HAP-1 (cell line): ENCODE results near the gene PLCB1.
A peak's percentile ranks its signal among the peaks of the same experiment; 100 is the strongest.

Experiments used
- DNase-seq, 2 experiments: peaks; one replicate each; pipeline ENCODE4 v3.0.0-alpha.2; 2016 to 2020; ENCODE audit warnings: low spot score in 2 of 2
- H3K27me3 ChIP-seq: fragments of 250-450 bp; sonication (Bioruptor Pico); 2 replicates; pipeline ENCODE4 v1.5.1; 2020; ENCODE audit warnings: low read depth, mild to moderate bottlenecking, moderate library complexity
- H3K36me3 ChIP-seq: fragments of 250-450 bp; sonication (Bioruptor Pico); replicated peaks from 2 replicates; pipeline ENCODE4 v1.5.1; 2020; ENCODE audit warnings: mild to moderate bottlenecking
- H3K4me1 ChIP-seq: fragments of 250-450 bp; sonication (Bioruptor Pico); 2 replicates; pipeline ENCODE4 v1.5.1; 2020; ENCODE audit warnings: mild to moderate bottlenecking
- H3K4me3 ChIP-seq: fragments of 250-450 bp; sonication (Bioruptor Pico); 2 replicates; pipeline ENCODE4 v1.5.1; 2020; ENCODE audit warnings: mild to moderate bottlenecking, moderate library complexity
- H3K9me3 ChIP-seq: fragments of 250-450 bp; sonication (Bioruptor Pico); 2 replicates; pipeline ENCODE4 v1.5.1; 2020; ENCODE audit warnings: mild to moderate bottlenecking, moderate library complexity
- in situ Hi-C: fragments of 300-500 bp; cut with MboI; formaldehyde crosslinking; loops from 3 replicates; pipeline ENCODE4 v1.14.3; 2020; ENCODE audit warnings: low sequenced_read_pairs, inconsistent platforms, mixed read lengths

PLCB1 gene

DNA sequence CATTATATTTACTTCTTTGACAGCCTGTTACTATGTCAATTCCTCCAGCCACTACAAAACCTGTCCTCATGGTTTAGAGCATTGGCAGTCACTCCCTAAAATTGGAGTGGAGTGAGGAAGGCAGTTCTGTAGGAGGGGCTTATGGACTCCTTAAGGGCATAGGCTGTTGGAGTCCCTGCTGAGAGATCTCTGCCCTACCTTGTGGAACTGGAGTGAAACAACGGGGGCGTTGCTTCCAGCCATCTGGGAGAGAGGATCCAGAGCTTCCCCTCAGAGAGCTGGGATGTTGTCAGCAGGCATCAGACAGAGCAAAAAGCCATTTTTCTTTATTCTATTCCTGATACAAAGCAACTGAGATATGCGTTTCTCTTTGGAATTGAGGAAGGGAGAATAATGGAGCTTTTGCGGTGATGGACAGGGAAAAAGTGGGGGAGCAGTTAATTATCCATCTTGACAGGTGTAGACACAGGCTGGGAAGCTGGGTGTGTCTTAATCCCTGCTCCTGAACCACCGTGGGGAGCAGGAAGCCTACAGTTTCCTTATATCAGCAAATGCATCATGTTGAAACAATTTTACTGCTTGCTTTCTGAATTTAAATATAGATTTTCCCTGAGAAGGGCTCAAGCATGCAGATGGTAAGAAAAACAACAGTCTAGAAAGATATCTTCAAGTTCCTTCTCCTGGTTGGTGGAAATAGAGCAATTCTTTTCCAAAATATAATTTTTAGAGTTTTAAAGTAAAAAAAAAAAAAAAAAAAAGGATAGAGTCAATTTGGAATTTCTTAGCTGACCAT is 402.5 kb downstream of the PLCB1 start:
- in situ Hi-C loops: no loop called here
- Histone ChIP-seq H3K36me3 (no peaks in the 10 kb centered on the region), H3K4me3 (no peak overlapping the region), H3K9me3 (no peaks in the 10 kb centered on the region), H3K4me1 (peaks cover 5% of the 10 kb centered on the region), H3K27me3 (no peaks in the 10 kb centered on the region)
- peak in 1 of 2 experiments; percentile 14 for DNase-seq

DNA sequence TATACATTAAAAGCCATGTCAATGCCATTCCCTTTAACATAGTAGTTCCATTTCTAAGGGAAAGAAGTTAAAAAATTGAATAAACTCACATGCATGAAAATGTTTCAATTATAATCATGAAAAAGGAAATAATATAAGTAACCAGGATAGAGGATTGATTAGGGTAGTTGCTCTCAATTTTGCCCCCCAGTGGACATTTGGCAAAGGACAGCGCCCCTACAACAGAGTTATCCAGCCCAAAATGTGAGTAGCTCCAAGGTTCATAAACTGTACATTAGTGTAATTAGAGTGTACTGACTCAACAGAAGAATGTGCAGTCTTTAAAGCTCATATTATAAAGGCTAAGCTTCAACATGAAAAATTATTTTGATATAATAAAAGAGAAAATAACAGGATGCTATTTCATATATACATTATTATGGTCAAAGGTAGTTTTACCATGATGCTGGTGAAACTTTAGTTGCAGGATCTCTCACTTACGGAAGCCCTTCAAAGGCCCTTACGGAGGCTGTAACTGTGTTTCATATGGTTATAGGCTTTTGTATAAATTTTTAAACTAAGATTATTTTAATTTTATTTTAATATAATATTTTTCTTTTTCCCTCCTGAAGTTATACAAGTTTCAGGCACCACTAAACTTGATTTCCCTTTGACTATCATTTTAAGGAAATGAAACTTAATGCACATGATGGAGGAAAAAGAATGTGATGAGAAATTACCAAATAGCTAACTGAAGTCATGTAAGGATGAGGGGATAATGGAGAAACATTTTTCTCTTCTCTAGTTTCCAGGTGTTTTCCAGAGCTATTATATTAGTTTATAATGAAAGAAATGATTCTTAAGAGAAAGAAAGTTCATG is 403.6 kb downstream of the PLCB1 start:
- DNase-seq: peak; percentile 23 to 53

DNA sequence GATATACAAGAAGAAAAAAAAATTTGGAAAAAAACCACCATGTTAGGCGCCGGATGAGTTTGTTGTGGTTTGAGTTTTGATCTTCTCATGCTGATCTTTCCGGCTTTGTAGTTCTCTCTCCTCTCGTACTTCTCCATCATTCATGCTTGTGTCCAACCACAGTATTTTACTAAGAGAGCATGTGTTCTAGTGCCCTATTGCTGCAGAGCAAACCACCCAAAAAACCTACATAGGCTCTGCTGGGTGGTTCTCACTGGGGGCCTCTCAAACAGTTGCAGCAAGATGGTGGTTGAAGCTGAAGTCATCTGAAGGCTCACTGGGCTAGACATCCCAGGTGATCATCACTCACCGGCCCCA is 404.2 kb downstream of the PLCB1 start:
- Histone ChIP-seq H3K36me3 (no peaks in the 10 kb centered on the region), H3K27me3 (no peaks in the 10 kb centered on the region), H3K9me3 (no peaks in the 10 kb centered on the region), H3K4me1 (no peaks in the 10 kb centered on the region), H3K4me3 (no peak overlapping the region)
- in situ Hi-C loops: no loop called here
- DNase-seq: no peak

More for the DNA sequence above, 403.6 kb downstream of the PLCB1 start:
- no peaks in the 10 kb centered on the region for H3K36me3 ChIP-seq
- no peak overlapping the region for H3K4me3 ChIP-seq
- H3K4me1 ChIP-seq: peaks cover 5% of the 10 kb centered on the region
- H3K27me3 ChIP-seq: no peaks in the 10 kb centered on the region
- in situ Hi-C loops: no loop called here
- H3K9me3 ChIP-seq: no peaks in the 10 kb centered on the region

DNA sequence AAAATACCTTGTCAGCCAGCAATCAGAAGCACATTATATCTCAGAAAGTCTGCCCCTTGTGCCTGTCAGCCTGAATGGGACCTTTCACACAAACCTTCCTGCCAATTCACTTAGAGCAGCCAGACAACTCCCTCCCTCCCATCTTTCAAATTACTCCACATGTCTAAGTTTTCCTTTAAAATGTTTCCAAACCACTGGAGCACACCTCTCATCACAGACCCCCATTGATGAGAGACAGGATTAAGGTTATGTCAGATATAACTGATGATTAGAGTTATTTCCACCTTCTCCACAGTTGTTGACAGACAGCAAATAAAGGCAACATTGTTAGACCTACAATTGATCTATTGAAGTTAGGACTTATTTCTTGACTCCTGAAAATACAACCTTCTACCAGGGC is 408.4 kb downstream of the PLCB1 start:
- Histone ChIP-seq H3K27me3 (no peaks in the 10 kb centered on the region), H3K4me3 (no peak overlapping the region), H3K9me3 (no peaks in the 10 kb centered on the region), H3K36me3 (no peaks in the 10 kb centered on the region), H3K4me1 (no peaks in the 10 kb centered on the region; the same call in 1 of the 2 replicates)
- in situ Hi-C loops: no loop called here
- no peak for DNase-seq

DNA sequence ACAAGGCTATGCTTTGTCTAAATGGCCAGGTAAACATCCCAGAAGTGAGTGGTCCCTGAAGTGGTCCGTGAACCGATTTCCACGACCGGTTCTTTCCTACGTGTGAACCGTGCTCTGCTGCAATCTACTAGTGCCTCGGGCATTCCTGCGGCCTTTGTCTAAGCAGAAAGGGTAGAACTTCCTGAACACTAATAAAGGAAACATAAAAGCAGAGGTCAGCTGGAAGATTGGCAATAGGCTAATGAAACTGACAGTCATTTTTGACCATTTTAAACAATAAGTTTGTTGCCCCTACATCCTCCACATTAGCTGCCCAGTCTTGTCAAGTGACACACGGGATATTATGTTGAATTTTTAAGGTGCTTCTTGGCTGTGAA is 410.0 kb downstream of the PLCB1 start:
- Histone ChIP-seq H3K36me3 (no peaks in the 10 kb centered on the region), H3K27me3 (no peaks in the 10 kb centered on the region), H3K4me1 (no peaks in the 10 kb centered on the region; the same call in 1 of the 2 replicates), H3K4me3 (no peak overlapping the region), H3K9me3 (no peaks in the 10 kb centered on the region)
- no peak for DNase-seq
- in situ Hi-C loops: no loop called here

DNA sequence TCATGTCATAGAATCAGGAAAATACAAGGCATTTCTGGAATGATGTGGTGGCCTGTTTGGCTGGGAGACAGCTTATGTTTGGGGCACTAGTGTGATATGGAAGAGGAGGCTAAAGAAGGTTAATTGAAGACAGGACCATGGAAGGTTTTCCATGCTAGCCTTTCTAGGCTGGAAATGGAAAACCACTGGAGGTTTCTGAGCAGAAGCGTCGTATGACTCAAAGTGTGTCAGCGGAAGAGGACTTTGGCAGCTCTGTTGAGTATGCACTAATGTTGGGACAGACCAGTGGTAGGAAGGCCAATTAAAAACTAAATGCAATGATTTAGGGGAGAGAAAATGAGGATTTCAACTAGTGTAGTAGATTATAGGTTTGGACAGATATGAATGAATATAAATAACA is 413.1 kb downstream of the PLCB1 start:
- in situ Hi-C loops: no loop called here
- Histone ChIP-seq H3K9me3 (no peaks in the 10 kb centered on the region; the same call in 1 of the 2 replicates), H3K27me3 (no peaks in the 10 kb centered on the region), H3K4me1 (no peaks in the 10 kb centered on the region; the same call in 1 of the 2 replicates), H3K36me3 (no peaks in the 10 kb centered on the region), H3K4me3 (no peak overlapping the region)
- no peak for DNase-seq

DNA sequence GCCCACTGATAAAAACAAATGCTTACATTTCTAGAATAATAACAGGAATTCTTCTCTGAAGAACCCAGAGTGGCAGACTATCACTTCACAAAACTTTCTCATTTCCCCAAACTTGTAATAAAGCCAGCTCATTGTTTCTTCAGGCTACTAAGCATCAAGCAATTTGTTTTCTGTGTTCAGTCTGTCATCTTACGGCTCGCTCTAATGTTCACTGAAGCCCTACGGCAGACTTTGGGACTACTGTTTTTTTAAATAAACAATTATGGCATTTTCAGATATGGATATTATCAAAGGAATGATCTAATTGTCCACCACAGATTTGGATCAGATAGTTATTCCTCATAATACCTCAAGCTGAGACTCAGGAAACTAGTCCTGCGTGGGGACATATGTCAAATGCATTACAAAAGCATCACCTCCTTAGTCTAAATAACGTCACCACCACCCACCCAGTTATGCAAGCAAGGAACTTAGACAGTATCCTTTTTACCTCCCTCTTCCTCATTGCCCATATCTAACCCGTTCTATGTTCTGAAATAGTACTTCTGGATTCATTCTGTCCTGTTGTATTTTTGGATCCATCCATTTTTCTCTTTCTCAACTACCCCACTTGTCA is 415.1 kb downstream of the PLCB1 start:
- in situ Hi-C loops: no loop called here

DNA sequence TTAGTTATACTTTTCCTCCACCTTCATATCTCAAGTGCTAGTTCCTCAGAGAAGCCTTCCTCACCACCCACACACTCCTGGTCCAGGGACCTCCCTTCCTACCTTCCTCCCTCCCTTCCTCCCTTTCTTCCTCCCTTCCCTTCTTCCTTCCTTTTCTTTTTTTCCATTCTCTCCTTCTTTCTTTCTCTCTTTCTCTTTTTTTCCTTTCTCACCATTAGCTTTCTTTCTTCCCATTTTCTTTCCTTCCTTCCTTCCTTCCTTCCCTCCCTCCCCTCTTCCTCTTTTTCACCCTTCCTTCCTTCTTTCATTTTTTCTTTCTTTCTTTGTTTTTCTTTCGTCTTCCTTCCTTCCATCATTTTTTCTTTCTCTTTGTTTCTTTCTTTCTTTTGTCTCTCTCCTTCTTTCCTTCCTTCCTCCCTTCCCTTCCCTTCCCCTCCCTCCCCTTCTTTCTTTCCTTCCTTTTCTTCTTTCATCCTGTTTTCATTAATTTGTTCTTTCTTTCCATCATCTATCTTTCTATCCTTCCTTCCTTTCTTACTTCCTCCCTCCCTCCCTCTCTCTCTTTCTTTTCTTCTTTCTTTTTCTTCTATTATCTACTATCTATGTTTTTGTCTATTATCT is 416.0 kb downstream of the PLCB1 start:
- no peaks in the 10 kb centered on the region for H3K27me3 ChIP-seq
- no peaks in the 10 kb centered on the region for H3K36me3 ChIP-seq
- in situ Hi-C loops: no loop called here
- DNase-seq: no peak
- no peaks in the 10 kb centered on the region; the same call in 1 of the 2 replicates for H3K9me3 ChIP-seq
- H3K4me3 ChIP-seq: no peak overlapping the region
- H3K4me1 ChIP-seq: no peaks in the 10 kb centered on the region

More for the DNA sequence above, 415.1 kb downstream of the PLCB1 start:
- Histone ChIP-seq H3K36me3 (no peaks in the 10 kb centered on the region), H3K4me3 (no peak overlapping the region), H3K4me1 (no peaks in the 10 kb centered on the region; the same call in 1 of the 2 replicates), H3K9me3 (no peaks in the 10 kb centered on the region; the same call in 1 of the 2 replicates), H3K27me3 (no peaks in the 10 kb centered on the region)
- DNase-seq: no peak

DNA sequence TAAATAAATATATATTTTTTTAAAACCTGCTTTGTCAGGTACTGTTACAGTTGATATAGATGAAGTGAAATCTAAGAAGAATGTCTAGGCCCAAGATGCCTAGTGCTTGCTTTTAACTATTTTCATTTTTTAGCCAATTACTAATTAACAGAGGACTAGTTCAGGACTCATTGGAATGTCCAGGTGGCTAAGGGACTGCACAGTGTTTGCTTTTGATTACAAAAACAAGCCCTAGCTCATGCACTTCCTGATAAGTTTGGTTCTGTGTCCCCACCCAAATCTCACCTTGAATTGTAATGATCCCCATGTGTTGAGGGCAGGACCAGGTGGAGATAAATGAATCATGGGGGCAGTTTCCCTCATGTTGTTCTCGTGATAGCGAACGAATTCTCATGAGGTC is 417.1 kb downstream of the PLCB1 start:
- Histone ChIP-seq H3K4me1 (no peaks in the 10 kb centered on the region), H3K36me3 (no peaks in the 10 kb centered on the region), H3K4me3 (no peak overlapping the region), H3K9me3 (no peaks in the 10 kb centered on the region; the same call in 1 of the 2 replicates), H3K27me3 (no peaks in the 10 kb centered on the region)
- no peak for DNase-seq
- in situ Hi-C loops: no loop called here

DNA sequence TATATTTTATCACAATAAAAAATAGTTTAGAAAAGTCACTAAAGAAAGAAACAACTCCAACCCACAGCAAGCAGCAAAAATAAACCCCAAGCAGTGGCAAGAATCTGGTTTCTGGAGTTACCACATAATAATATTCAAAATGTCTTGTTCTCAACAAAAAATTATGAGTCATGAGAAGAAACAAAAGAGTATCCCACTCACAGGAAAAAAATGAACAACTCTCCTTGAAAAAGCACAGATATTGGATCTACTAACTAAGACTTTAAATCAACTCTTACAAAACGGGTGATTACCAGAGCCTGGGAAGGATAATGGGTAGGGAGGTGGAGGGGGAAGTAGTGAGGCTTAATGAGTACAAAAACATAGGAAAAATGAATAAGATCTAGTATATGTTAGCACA is 425.6 kb downstream of the PLCB1 start:
- Histone ChIP-seq H3K4me3 (no peak overlapping the region), H3K36me3 (no peaks in the 10 kb centered on the region), H3K4me1 (no peaks in the 10 kb centered on the region), H3K9me3 (no peaks in the 10 kb centered on the region; the same call in 1 of the 2 replicates), H3K27me3 (no peaks in the 10 kb centered on the region)
- DNase-seq: no peak
- in situ Hi-C loops: no loop called here

DNA sequence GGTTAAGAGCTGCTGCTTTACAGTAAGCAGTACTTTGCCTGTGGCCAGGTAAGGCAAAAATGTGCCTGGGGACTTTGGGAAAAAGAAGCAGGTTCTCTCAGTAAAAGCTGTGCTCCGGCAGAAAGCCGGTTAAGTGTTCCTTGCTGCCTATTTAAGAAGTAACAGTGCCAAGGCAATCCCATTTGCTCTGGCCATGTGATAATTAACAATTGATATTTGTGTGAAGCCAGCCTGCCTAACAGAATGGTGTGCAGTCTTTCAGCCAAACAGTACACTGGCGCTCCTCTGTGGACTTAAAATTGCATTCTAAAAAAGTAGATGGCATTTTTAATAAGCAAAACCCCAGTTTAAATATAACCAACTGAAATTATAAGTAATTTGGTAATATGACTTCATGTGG is 430.3 kb downstream of the PLCB1 start:
- H3K27me3 ChIP-seq: no peaks in the 10 kb centered on the region
- DNase-seq: no peak
- in situ Hi-C loops: no loop called here
- no peak overlapping the region for H3K4me3 ChIP-seq
- no peaks in the 10 kb centered on the region for H3K4me1 ChIP-seq
- H3K36me3 ChIP-seq: no peaks in the 10 kb centered on the region
- H3K9me3 ChIP-seq: no peaks in the 10 kb centered on the region

DNA sequence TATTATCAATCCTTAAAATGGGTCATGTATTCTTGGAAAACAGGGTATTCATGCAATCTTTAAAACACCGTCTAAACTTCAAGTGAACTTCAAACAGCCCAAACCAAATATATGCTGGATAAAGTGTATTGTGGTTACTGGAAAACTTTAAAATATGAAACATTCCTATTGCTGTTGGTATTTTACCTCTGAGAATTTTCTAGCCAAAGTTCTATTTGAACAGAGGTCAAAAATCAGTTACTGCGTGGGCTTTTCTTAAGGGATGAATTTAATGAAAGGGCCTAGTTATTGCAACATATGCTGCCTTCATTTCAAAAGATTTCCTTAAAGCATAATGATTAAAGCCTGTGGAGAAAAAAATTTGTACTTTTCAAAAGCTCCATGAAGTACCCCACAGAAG is 436.0 kb downstream of the PLCB1 start:
- Histone ChIP-seq H3K36me3 (no peaks in the 10 kb centered on the region), H3K4me3 (no peak overlapping the region), H3K27me3 (no peaks in the 10 kb centered on the region), H3K4me1 (no peaks in the 10 kb centered on the region), H3K9me3 (no peaks in the 10 kb centered on the region)
- in situ Hi-C loops: no loop called here
- no peak for DNase-seq

DNA sequence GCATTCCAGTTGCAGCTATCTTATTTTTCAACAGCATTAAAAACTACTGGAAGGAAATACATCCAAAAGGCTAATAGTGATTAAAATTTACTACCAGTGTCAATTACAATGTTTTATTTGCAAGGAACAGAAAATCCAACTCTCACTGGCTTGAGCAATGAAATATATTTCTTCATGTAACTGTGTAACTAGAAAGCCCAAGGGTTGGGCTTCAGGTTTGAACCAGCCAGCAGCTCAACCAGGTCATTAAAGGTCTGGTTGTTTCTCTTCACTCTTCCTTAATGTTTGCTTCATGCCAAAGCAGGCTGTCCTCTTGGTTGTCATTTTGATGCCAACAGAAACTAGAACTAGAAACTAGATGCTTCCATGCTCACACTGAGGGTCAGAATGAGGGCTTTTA is 437.7 kb downstream of the PLCB1 start:
- in situ Hi-C loops: no loop called here
- Histone ChIP-seq H3K9me3 (no peaks in the 10 kb centered on the region), H3K27me3 (no peaks in the 10 kb centered on the region), H3K4me3 (no peak overlapping the region), H3K36me3 (no peaks in the 10 kb centered on the region), H3K4me1 (no peaks in the 10 kb centered on the region)
- DNase-seq: no peak
